GM19372 (cell line): Measurements from ENCODE around the gene FBXL4.
A peak's percentile ranks its signal among the peaks of the same experiment; 100 is the strongest.

ENCODE experiments used
- ATAC-seq: cut with Tn5 transposase; IDR thresholded peaks from one replicate; pipeline ENCODE4 v1.9.1; 2021; ENCODE audit warnings: mild to moderate bottlenecking, low read depth, moderate library complexity; ENCODE audit not compliant: unreplicated experiment

FBXL4 gene

DNA sequence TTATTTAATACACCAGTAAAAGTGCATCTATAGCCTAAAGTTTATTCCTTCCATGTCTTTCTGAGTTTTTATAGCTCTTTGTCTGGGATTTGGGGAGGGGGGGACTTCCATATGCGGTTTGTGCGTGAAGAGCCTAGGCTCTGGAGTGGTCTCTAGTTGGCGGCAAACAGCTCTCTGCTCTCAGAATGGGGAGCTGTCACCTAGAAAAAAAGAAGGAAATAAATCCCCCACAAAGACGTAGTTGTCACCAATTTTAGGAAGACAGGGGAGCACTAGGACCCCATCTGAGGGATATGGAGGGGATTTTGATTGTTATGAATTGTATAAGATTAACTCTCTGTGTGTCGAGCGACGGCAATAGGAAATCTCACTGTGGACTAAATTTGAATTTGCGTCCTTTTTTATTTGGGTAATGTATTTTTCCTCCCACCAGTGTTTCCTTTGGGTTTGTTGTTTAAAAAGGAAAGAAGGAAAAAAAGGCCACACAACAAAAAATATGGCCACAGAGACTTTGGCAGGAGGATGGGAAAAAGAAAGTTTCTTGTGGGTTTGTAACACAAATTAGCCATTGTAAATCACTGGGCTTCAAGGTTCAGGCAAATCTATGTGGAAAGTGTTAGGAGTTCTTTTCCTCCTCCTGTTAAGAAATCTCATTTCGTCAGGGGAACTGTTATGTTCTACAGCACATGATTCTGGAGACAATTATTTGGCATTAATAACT is 106.0 kb downstream of the FBXL4 start:
- no peak for ATAC-seq

GRCh38 chr6:98840996-98841513 is 106.7 kb downstream of the FBXL4 start:
- no peak for ATAC-seq

DNA sequence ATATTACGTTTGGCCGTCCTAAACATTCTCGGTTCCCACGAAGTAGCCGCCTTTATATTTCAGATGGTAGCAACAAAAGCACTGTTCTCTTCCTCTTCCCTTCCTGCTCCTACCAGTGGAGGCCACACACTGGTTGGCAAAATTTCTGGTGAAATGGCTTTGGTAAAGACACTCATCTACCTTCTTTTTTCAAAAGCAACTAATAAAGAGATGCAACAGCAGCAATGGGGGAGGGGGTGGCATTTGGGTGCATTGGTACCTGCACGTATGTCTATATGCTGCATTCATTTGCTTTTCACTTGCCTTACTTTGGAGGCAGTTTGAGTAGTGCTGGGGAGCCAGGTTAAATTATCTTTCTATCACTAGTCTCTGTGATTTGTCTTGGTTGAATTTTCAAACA is 107.4 kb downstream of the FBXL4 start:
- no peak for ATAC-seq

DNA sequence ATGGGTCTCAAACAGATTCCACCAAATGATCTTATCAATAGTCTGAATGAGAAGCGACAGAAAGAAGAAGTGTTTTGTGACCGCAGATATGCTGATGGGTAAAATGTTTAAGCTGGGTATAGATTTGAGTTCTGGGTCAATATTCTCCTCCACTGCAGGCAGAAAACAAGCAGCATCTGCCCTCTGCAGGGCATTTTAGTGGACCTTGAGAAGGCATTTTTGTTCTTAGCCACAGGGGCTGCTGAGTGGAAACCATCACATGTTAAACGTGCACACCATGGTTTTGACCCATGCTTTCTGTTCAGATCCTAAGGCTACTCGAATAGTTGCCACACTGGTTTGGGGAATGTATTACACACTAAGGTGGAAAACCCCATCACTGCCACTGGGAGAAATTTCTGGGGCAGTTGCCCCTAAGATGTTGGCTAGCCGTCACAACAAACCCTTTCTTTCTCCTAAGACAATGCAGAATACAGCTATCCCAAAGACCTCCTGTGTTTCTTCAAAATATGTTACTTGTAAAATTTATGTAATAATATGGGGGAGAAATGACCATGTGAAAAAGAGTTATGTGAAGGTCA is 107.9 kb downstream of the FBXL4 start:
- ATAC-seq, result no peak

GRCh38 chr6:98838975-98839374 is 108.8 kb downstream of the FBXL4 start:
- no peak for ATAC-seq

GRCh38 chr6:98838032-98838431 is 109.7 kb downstream of the FBXL4 start:
- ATAC-seq, result no peak

- no peak for ATAC-seq
These were observed 110.5 kb downstream of the FBXL4 start for GRCh38 chr6:98836962-98837944.

DNA sequence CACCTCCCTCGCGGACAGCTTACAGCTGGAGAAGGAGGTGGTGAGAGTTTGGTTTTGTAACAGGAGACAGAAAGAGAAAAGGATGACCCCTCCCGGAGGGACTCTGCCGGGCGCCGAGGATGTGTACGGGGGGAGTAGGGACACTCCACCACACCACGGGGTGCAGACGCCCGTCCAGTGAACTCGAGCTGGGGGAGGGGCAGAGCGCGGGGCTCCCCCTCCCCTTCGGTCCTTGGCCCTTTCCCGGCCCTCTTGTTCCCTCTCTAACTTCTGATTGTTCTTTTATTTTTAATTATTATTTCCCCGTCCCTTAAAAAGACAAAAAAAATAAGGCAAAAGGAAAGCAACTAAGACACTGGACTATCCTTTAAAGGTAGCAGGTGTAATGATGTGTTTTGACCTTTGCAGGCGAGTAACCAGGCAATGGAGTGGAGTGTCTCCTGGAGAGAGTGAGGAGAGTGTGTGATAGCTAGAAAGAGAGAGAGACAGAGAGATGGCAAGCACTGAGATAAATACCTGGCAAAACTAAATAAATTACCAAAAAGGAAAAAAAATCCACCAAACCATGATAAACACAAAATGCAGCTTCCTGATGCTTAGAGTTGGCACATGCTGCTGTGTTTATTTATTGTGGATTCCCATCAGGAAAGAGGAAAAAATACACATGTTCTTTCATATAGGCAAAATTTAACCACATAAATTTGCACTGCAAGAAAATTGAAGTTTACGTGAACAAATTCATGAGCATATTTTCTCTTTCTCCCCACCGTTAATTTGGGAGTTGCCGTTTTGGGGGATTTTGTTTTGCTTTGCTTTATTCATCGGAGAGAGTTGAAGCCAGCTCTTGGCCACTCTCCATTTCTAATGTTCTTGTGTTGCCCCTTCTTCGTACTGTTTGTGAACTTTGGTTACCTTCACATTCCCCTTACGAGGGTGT is 111.5 kb downstream of the FBXL4 start:
- no peak for ATAC-seq

DNA sequence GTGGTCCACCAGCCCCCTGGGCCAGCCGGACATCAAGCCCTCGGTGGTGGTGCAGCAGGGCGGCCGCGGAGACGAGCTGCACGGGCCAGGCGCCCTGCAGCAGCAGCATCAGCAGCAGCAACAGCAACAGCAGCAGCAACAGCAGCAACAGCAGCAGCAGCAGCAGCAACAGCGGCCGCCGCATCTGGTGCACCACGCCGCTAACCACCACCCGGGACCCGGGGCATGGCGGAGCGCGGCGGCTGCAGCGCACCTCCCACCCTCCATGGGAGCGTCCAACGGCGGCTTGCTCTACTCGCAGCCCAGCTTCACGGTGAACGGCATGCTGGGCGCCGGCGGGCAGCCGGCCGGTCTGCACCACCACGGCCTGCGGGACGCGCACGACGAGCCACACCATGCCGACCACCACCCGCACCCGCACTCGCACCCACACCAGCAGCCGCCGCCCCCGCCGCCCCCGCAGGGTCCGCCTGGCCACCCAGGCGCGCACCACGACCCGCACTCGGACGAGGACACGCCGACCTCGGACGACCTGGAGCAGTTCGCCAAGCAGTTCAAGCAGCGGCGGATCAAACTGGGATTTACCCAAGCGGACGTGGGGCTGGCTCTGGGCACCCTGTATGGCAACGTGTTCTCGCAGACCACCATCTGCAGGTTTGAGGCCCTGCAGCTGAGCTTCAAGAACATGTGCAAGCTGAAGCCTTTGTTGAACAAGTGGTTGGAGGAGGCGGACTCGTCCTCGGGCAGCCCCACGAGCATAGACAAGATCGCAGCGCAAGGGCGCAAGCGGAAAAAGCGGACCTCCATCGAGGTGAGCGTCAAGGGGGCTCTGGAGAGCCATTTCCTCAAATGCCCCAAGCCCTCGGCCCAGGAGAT is 112.4 kb downstream of the FBXL4 start:
- no peak for ATAC-seq

DNA sequence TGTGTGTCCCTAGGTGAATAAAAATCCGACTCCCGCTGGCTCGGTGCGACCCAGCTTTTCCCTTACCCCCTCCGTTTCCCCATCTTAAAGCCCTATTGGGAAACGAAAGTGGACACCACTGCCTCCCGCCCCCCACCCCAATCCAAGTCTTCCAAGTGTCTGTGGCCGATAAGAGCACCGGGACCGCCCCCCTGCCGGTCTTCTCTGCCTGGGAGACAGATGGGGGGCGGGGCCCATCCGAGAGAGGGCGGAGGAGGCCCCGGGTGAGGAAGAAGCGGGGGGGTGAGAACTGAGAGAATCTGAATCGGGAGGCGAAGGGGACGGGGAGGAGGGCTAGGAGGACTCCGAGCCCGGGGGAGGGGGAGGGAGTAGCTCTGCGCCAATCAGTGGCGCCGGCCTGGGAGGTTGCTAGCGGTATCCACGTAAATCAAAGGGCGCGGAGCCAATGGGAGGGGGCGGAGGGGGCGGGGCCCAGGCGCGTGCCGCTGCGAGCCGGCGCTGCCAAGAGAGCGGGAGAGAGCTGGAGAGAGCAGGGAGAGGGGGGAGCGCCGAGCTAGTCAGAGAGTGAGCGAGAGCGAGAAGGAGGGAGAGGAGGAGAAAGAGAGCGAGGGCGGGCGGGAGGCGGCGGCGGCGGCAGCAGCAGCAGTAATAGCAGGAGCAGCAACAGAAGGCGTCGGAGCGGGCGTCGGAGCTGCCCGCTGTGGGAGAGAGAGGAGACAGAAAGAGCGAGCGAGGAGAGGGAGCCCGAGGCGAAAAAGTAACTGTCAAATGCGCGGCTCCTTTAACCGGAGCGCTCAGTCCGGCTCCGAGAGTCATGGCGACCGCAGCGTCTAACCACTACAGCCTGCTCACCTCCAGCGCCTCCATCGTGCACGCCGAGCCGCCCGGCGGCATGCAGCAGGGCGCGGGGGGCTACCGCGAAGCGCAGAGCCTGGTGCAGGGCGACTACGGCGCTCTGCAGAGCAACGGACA is 113.4 kb downstream of the FBXL4 start, which contains the start of gene POU3F2:
Gene POU3F2 (plus strand): TSS at position 515 of the 972 bp plus-strand sequence. CDS start 300 bp downstream, at position 815.
- peak; percentile 50 for ATAC-seq

- no peak for ATAC-seq
These were observed 114.3 kb downstream of the FBXL4 start for GRCh38 chr6:98833307-98834059.

- ATAC-seq, result no peak
These were observed 114.8 kb downstream of the FBXL4 start for GRCh38 chr6:98833057-98833306.

DNA sequence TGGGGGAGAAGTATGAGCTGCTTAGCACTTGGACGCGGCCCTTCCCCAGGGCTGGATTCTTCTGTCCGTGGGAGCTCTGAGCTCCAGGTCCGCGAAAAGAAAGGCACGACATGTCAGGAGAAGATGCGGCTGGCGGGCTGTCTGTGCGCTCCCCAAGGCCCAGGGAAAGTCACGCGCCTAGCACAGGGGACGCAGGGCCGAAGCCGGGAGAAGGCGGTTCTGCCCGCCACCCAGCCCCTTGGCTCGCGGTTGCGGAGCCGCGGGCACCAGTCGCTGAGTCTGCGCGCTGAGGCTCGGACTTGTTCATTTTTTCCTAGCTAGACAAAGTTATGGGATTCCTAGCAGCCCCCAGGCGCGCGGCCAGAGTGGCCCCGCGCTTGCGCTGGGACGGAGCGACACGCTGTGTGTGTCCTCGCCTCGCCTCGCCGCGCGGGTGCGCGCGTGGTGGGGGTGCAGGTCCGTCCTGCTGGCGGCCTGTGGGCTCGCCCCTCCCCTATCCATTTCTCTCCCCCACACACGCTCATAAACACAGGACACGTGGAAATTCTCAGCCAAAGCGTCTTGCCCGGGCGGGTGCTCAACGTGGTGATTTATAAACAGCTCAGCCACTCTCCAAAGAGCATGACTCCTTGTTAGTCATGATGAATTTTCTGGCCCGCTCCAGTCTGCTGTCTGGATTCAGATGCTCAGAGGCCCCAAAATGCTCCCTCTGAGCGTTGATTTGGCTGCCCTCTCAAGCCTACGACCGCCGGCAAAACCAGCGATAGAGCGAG is 115.3 kb downstream of the FBXL4 start:
- ATAC-seq, result no peak

GRCh38 chr6:98831959-98832283 is 115.8 kb downstream of the FBXL4 start:
- no peak for ATAC-seq

- ATAC-seq, result no peak
These were observed 116.4 kb downstream of the FBXL4 start for GRCh38 chr6:98831057-98831958.

DNA sequence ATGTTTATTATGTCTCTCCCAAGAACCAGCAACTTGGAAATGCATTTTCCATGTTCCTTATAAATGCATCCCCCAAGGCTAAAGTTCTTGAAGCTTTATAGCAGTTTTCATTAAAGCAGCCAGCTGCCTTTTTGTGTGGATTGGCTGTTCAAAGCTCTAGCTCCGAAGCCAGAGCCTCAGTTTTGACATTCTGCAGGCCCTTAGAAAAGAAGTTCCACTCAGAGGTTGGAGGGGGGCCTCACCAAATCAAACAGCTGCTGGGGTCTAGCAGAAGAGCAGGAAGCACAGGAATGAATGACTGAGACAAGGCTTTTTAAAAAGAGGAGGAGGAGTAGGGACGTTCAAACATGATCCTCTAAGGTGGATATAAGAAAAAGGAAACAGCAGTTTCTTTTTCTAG is 117.6 kb downstream of the FBXL4 start:
- no peak for ATAC-seq
